B cell (primary cell): Measurements from ENCODE around the gene FCGBP. TPM values are rescaled to one million over a fixed set of nuclear protein-coding genes. Genes with fewer than 3 reads are reported as not detected.

Experiments
- ATAC-seq: fragments of 200-7000 bp; cut with Tn5 transposase; one replicate; pipeline ENCODE4 v1.10.0; 2021; ENCODE audit warnings: low read depth, mild to moderate bottlenecking, moderate number of reproducible peaks, moderate library complexity
- CTCF ChIA-PET: fragments of 350-600 bp; sonication (Branson Sonifier 250); formaldehyde crosslinking; loops from one replicate; lab custom pipeline; 2021; ENCODE audit warnings: antibody characterized with exemption, inconsistent platforms; lab: Charles Lee
- POLR2A ChIA-PET: fragments of 350-600 bp; sonication (Branson Sonifier 250); formaldehyde crosslinking; loops from one replicate; lab custom pipeline; 2021; ENCODE audit warnings: antibody characterized with exemption; lab: Charles Lee
- DNase-seq: peaks from one replicate; pipeline ENCODE4 v3.0.0; 2013
- H2AFZ ChIP-seq: 2 replicates; pipeline ENCODE4 v1.6.1; 2012; ENCODE audit warnings: mild to moderate bottlenecking, low read depth, low read length; ENCODE audit not compliant: insufficient read depth, poor library complexity, severe bottlenecking
- H3K27ac ChIP-seq, 2 donors: 1 replicate in 1 of 2; 2 replicates in 1 of 2; pipeline ENCODE4 v1.5.1; 2012 to 2013; ENCODE audit warnings: low read length in 2 of 2, mild to moderate bottlenecking in 2 of 2, moderate library complexity in 1 of 2
- H3K27me3 ChIP-seq, 4 experiments: fragments of 200-600 bp in 1 of 4; sonication (generic) in 1 of 4; replicated peaks in 1 of 4; 1 replicate in 2 of 4; 2 replicates in 2 of 4; pipeline versions ENCODE4 v1.6.1 to v1.7.0; 2013 to 2016; ENCODE audit warnings: low read length in 3 of 4, mild to moderate bottlenecking in 2 of 4, mixed read lengths in 1 of 4, moderate library complexity in 1 of 4; ENCODE audit not compliant: insufficient read depth in 4 of 4, control insufficient read depth in 3 of 4; ENCODE audit errors: control extremely low read depth in 1 of 4
- H3K36me3 ChIP-seq, 2 experiments: replicated peaks in 1 of 2; 1 replicate in 1 of 2; 2 replicates in 1 of 2; pipeline versions ENCODE4 v1.6.1 to v1.7.1; 2013; ENCODE audit warnings: low read length in 1 of 2; ENCODE audit not compliant: insufficient read depth in 2 of 2, control insufficient read depth in 1 of 2; ENCODE audit errors: control extremely low read depth in 1 of 2, extremely low read depth in 1 of 2
- H3K4me1 ChIP-seq, 2 donors: fragments of 200-600 bp in 1 of 2; sonication (generic) in 1 of 2; 1 replicate in 1 of 2; 2 replicates in 1 of 2; pipeline versions ENCODE4 v1.5.1 to v1.6.1; 2013 to 2017; ENCODE audit warnings: low read length in 2 of 2; ENCODE audit not compliant: control insufficient read depth in 2 of 2, insufficient read depth in 2 of 2
- H3K4me2 ChIP-seq: replicated peaks from 2 replicates; pipeline ENCODE3; 2012; ENCODE audit warnings: mild to moderate bottlenecking, low read depth, low read length; ENCODE audit not compliant: poor library complexity, severe bottlenecking
- H3K4me3 ChIP-seq, 5 experiments: fragments of 200-600 bp in 1 of 5; sonication (generic) in 1 of 5; 1 replicate in 3 of 5; 2 replicates in 2 of 5; pipeline versions ENCODE4 v1.5.1 to v1.7.0; 2011 to 2016; ENCODE audit warnings: low read length in 4 of 5, mild to moderate bottlenecking in 4 of 5, low read depth in 2 of 5, control low read depth in 1 of 5, moderate library complexity in 1 of 5; ENCODE audit not compliant: insufficient read depth in 1 of 5; ENCODE audit errors: control extremely low read depth in 1 of 5, extremely low read depth in 1 of 5
- H3K79me2 ChIP-seq: fragments of 200-600 bp; sonication (generic); one replicate; pipeline ENCODE4 v1.6.0; 2016; ENCODE audit warnings: low read length; ENCODE audit not compliant: control insufficient read depth, insufficient read depth
- H3K9ac ChIP-seq: fragments of 200-600 bp; sonication (generic); 2 replicates; pipeline ENCODE4 v1.6.1; 2017; ENCODE audit warnings: mild to moderate bottlenecking, low read length, moderate library complexity
- H3K9me3 ChIP-seq, 3 donors: one replicate each; pipeline versions ENCODE4 v1.6.1 to v1.7.1; 2013; ENCODE audit warnings: low read length in 2 of 3; ENCODE audit not compliant: control insufficient read depth in 2 of 3, insufficient read depth in 1 of 3; ENCODE audit errors: control extremely low read depth in 1 of 3
- H4K20me1 ChIP-seq: 2 replicates; pipeline ENCODE4 v1.6.0; 2012; ENCODE audit warnings: mild to moderate bottlenecking, low read length; ENCODE audit not compliant: insufficient read depth, control insufficient read depth, poor library complexity, severe bottlenecking
- H3K27ac Mint-ChIP-seq: one replicate; pipeline ENCODE4 v1.8.0; 2021; ENCODE audit warnings: mixed read lengths
- H3K27me3 Mint-ChIP-seq: one replicate; pipeline ENCODE4 v1.8.0; 2021; ENCODE audit warnings: mixed read lengths
- H3K4me1 Mint-ChIP-seq: one replicate; pipeline ENCODE4 v1.8.0; 2021; ENCODE audit warnings: mixed read lengths
- H3K4me3 Mint-ChIP-seq: one replicate; pipeline ENCODE4 v1.8.0; 2021; ENCODE audit warnings: mixed read lengths
- H3K9me3 Mint-ChIP-seq: one replicate; pipeline ENCODE4 v1.8.0; 2022; ENCODE audit warnings: mixed read lengths; ENCODE audit not compliant: insufficient read depth
- CTCF ChIP-seq: fragments of 200-600 bp; IDR thresholded peaks from one replicate; pipeline ENCODE4 v1.8.0; 2022; ENCODE audit warnings: antibody characterized with exemption, mild to moderate bottlenecking
- EZH2 ChIP-seq: IDR thresholded peaks from 2 replicates; pipeline ENCODE4 v1.6.1; 2012; ENCODE audit warnings: borderline replicate concordance, low read depth, mild to moderate bottlenecking, moderate library complexity, low read length; ENCODE audit not compliant: insufficient read depth, poor library complexity, severe bottlenecking
- WGBS: methylation state at CpG from one replicate; pipeline ENCODE4 v1.1.5; 2013; ENCODE audit warnings: missing lambda C conversion rate; ENCODE audit not compliant: insufficient coverage; 5-methylcytosine and 5-hydroxymethylcytosine counted together
- intact Hi-C: fragments of 100-400 bp; cut with micrococcal nuclease; formaldehyde crosslinking; loops from one replicate; pipeline ENCODE4 v1.10.0; 2022
- polyA plus RNA-seq: library from polyadenylated mRNA; depleted of rRNA; stranded (reverse); fragments of >200 nt; gene quantifications from 2 replicates; pipeline ENCODE4 v1.2.3, GENCODE V29; 2012
- total RNA-seq, 2 donors: library from RNA; stranded (reverse); fragments of 120-200 nt in 1 of 2; gene quantifications; 1 replicate in 1 of 2; 2 replicates in 1 of 2; pipeline versions ENCODE4 v1.2.3 to v1.2.4, GENCODE V29; 2013 to 2022

The FCGBP gene
- total and polyA plus RNA-seq, 2 donors (not counting 1 experiment from before 2014, with no cell fraction given): 5.7 to 22.9 TPM

DNA sequence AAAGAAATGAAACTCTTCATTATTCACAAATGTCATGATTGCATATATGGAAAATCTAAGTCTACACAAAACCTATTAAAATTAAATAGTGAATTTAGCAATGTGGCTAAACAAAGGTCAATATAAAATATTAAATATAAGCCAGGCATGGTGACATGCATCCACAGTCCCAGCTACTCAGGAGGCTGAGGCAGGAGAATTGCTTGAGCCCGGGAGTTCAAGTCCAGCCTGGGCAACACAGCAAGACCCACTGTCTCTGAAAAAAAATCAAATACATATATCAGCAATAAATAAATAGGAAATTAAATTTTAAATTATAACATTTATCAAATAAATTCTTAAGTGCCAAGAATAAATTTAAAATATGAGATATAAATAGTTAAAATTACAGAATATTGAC is 48.4 kb upstream of the FCGBP start:
- Mint-ChIP-seq H3K27me3 (no peaks in the 10 kb centered on the region), H3K9me3 (peaks cover 22% of the 10 kb centered on the region), H3K4me3 (no peak overlapping the region), H3K4me1 (peaks cover 4% of the 10 kb centered on the region), H3K27ac (no peak overlapping the region)
- ATAC-seq: no peak
- TF ChIP-seq EZH2: no peak
- TF ChIP-seq CTCF: no peak
- Histone ChIP-seq H3K27ac (no peak overlapping the region), H3K27me3 (no peaks in the 10 kb centered on the region), H3K4me2 (no peak overlapping the region), H2AFZ (no peak overlapping the region), H3K9ac (no peak overlapping the region), H3K36me3 (peaks cover 15 to 44% of the 10 kb centered on the region in 2 experiments), H3K4me3 (no peak overlapping the region), H3K79me2 (peaks cover 37% of the 10 kb centered on the region), H3K4me1 (no peaks in the 10 kb centered on the region), H4K20me1 (peaks cover 4% of the 10 kb centered on the region), H3K9me3 (peaks cover 11 to 23% (median 13%) of the 10 kb centered on the region in 3 donors)
- WGBS: no CpG with 5 or more reads among the region's 1 CpG
- intact Hi-C loops: no loop called here
- no peak for DNase-seq
- ChIA-PET POLR2A (no interaction called here), CTCF (no interaction called here)

GRCh38 chr19:39974377-39975155 is 40.1 kb upstream of the FCGBP start:
- Histone ChIP-seq H4K20me1 (peaks cover 14% of the 10 kb centered on the region), H3K79me2 (peaks cover 36% of the 10 kb centered on the region), H3K4me1 (peaks cover 15 to 21% of the 10 kb centered on the region in 2 donors), H3K9me3 (no peaks in the 10 kb centered on the region), H3K4me3 (no peak overlapping the region), H3K9ac (no peak overlapping the region), H3K36me3 (peaks cover 6 to 57% of the 10 kb centered on the region in 2 experiments), H2AFZ (no peak overlapping the region), H3K27me3 (no peaks in the 10 kb centered on the region), H3K4me2 (no peak overlapping the region), H3K27ac (no peak overlapping the region)
- CTCF ChIA-PET: no interaction called here
- H3K27me3 Mint-ChIP-seq: no peaks in the 10 kb centered on the region
- no peak overlapping the region for H3K4me3 Mint-ChIP-seq
- ATAC-seq (no peak), DNase-seq (no peak)
- TF ChIP-seq EZH2 (no peak), CTCF (no peak)
- WGBS: 98% methylated on average over 18 of the region's 24 CpGs
- no peaks in the 10 kb centered on the region for H3K9me3 Mint-ChIP-seq
- intact Hi-C loops: loop anchor here (5.0 kb wide), 1 partner anchor 92 kb away; no protein-coding TSS in a partner anchor
- H3K4me1 Mint-ChIP-seq: peaks cover 32% of the 10 kb centered on the region
- POLR2A ChIA-PET: no interaction called here
- H3K27ac Mint-ChIP-seq: no peak overlapping the region
